HG03135 (cell line): Measurements from ENCODE around the gene VDAC1.
"Not testable (repeated sequence)": the region's sequence is repeated elsewhere in the genome, so short reads cannot be mapped to it uniquely, and the experiment has no call there.

Experiments used
- ATAC-seq: cut with Tn5 transposase; IDR thresholded peaks from one replicate; pipeline ENCODE4 v1.9.1; 2021; ENCODE audit warnings: mild to moderate bottlenecking, moderate library complexity; ENCODE audit not compliant: unreplicated experiment

The VDAC1 gene

DNA sequence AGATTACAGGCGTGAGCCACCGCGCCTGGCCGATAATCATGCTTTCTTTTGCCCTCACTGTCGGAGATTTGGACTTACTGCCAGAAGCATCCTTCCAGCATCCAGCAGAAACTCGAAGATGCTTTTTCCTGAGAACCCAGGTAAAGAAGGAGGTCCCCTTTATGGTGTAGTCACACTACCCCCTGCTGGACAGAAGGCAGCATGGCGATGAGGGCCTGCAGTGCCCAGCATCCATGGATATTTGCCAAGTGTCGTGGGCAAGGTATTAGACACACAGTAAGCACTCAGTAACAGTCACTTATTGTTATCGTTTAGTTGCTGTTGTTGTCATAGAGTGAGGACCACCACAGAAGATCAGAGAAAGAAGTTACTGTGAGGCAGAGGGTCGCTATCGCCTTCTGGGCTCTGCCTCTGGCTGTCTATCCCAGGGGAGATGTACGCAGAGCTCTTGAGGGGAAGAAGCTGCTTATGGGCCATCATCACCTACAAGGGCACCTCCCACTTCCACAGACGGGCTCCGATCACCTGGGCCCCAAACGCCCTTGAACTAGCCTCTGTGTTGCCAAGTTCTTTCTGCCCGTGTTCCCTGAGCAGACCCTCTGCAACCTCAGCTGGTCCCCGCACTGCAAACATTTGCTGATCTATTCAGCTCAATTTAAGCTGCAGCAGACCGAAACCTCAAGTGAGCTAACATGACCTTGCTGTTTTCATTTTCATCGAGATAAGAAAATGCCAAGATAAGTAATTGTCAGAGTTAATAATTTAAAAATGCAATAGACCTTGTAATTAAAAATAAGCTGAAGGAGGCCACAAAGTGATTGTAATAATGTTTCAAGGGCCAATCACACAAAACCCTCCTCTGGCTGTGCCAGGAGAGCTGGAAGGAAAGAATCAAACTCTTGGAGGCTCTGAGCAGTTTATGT is 60.3 kb downstream of the VDAC1 start:
- no peak for ATAC-seq

DNA sequence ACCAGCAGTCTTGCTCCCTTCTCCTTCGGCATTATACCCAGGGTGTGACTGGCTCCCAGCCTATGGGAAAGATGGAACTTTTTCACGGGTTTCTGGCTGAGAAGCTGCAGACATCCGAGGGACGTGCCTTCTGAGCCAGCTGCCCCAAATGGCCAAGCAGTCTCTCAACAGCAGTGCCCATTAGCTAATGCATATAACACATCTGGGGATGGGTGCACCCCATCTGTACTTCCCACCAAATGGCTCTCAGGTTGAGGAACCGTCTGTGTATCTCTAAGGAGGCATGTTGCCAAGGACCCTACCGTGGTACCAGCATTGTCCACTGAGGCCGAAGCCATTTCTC is 61.3 kb downstream of the VDAC1 start:
- no peak for ATAC-seq

DNA sequence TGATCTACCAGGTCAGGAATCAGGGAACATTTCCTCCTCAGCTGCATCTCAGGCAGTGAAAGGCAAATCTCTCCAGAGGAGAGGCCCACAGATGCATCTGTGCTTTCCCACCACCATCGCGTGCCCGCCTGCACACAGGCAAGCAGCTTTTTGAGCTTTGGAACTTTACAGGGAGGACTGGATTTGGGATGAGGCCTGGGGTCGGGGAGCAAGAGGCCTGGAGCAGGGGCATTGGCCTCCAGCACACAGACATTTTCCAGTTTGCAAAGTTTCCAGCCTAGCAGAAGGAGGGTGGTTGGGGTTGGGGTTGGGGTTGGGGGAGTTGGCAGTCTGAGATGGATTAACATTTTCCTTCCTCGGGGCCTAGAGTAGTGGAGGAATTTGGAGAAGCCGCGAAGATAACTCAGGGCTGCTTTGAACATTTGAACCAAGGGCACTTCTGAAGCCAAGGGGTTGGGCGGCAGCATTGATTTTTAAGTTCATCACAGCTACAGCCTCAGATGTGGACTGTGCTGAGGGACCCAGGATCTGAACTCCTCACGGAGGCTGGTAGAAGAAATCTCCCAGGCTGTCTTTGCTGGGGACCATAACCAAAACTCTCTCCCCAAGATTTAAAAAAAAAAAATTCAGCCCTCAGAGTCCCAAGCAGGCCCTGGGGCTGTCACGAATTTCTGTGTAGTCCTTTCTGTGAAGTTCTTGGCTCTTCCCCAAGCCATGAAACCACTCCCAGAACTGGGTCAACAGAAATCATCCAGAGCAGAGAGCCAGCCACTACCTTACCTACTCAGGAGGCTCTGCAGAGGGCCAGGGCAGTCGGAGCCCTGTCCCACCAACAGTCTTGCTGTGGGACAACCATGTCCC is 61.9 kb downstream of the VDAC1 start:
- ATAC-seq, result no peak

DNA sequence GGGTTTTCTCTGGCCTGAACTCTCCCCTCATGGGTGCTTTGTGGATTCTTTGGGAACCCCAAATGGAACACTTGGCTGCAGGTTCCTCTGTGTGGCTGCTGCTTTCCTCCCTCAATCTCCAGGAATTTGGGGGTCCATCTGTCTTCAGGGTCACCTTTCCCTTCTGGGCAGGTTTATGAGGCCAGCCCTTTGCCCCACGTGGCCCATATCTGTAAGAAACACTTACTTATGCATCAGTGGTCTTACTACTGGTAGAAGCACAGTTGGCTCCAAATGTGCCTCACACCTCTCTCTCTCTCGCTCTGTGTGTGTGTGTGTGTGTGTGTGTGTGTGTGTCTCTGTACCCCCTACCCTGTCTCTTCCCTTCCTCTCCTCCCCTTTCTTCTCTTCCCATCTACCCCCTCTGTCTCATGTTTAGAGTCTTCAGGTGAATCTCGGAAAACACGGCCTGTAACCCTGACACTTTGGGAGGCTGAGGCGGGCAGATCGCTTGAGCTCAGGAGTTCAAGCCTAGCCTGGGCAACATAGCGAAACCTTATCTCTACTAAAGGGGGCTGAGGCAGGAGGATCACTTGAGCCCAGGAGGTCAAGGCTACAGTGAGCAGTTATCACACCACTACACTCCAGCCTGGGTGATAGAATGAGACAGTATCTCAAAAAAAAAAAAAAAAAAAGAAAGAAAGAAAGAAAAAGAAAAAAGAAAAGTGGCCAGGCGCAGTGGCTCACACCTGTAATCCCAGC is 63.1 kb downstream of the VDAC1 start:
- no peak for ATAC-seq

DNA sequence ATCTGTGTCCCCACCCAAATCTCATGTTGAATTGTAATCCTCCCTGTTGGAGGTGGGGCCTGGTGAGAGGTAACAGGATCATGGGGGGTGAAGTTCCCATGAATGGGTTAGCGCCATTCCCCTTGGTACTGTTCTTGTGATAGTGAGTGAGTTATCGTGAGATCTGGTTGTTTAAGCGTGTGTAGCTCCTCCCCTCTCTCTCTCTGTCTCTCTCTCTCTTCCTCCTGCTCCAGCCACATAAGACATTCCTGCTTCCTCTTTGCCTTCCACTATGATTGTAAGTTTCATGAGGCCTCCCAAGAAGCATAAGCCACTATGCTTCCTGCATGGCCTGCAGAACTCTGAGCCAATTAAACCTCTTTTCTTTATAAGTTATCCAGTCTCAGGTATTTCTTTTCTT is 65.1 kb downstream of the VDAC1 start:
- no peak for ATAC-seq

DNA sequence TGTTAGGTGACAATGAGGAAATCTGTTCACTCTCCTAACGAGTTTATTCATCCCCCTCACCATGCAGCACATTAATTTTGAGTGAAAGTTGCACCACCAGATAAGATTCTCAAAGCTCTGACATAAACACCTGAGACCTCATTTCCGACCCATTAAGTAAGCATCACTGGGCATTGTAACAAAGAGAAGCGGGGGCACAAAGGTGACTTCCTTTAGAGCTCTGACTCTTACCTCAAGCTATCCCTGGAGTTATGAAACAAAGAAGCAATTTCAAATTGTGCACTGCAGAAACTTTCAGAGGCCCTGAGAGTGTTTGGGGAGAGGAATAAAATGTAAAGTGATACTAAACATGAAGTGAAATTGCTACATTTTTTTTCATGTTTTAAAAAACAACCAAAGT is 65.8 kb downstream of the VDAC1 start:
- no peak for ATAC-seq

DNA sequence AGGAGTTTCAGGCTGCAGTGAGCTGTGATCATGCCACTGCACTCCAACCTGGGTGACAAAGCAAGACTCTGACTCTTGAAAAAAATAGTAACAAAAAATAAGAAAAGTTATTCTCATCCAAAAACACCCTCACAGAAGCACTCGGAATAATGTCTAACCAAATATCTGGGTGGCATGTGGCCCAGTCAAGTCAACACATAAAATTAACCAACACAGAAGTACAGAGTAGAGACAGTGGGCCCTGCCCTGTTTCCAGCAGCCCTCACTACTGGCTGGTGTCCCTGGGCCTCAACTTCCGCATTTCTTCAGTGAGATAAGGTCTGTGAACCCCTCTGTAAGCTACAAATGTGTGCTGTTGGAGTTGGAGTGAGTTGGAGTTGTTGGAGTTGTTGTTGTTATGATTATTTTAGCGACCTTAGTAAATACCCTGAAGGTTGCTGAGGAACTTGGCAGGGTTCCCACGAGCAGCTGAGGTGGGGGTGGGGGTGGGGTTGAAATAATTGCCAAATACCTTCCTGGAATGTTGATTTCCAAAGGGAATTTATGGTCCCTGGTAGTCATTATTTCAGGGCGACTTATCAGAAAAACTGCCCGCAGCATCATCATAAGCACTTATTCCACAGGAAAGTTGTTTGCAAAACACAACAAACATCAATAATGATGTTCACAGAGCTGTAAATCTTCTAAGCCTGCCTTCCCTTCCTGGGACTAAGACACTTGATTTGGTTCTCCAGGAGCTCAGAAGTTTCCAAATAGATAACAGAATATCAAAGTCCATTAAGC is 66.5 kb downstream of the VDAC1 start:
- ATAC-seq, result no peak

DNA sequence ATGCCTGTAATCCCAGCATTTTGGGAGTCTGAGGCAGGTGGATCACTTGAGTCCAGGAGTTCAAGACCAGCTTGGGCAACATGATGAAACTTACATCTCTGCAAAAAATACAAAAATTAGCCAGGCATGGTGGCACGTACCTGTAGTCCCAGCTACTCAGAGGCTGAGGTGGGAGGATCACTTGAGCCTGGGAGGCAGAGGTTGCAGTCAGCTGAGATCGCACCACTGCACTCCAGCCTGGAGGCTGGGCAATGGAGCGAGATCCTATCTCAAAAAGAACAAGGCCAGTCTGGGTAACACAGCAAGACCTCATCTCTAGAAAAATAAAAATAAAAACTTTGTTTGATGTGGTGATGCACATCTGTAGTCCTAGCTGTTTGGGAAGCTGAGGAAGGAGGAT is 67.1 kb downstream of the VDAC1 start:
- not testable (repeated sequence) for ATAC-seq

DNA sequence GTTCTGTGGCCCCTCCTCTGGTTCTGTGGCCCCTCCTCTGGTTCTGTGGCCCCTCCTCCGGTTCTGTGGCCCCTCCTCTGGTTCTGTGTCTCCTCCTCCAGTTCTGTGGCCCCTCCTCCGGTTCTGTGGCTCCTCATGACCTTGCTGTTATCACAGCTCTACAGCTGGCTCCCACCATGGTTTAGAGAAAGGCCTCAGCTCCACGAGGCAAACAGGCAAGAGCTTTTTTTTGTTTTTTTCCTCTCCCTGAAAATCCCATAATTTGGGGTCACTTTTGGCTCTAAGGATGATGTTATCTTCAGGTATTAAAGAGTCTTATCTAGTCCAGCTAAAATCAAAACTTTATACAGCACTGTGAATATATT is 68.1 kb downstream of the VDAC1 start:
- no peak for ATAC-seq

DNA sequence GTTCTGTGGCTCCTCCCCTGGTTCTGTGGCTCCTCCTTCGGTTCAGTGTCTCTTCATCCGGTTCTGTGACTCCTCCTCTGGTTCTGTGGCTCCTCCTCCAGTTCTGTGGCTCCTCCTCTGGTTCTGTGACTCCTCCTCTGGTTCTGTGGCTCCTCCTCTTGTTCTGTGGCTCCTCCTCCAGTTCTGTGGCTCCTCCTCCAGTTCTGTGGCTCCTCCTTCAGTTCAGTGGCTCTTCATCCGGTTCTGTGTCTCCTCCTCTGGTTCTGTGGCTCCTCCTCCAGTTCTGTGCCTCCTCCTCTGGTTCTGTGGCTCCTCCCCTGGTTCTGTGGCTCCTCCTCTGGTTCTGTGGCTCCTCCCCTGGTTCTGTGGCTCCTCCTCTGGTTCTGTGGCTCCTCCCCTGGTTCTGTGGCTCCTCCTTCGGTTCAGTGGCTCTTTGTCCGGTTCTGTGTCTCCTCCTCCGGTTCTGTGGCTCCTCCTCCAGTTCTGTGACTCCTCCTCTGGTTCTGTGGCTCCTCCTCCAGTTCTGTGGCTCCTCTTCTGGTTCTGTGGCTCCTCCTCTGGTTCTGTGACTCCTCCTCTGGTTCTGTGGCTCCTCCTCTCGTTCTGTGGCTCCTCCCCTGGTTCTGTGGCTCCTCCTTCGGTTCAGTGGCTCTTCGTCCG is 68.7 kb downstream of the VDAC1 start:
- ATAC-seq, result not testable (repeated sequence)

DNA sequence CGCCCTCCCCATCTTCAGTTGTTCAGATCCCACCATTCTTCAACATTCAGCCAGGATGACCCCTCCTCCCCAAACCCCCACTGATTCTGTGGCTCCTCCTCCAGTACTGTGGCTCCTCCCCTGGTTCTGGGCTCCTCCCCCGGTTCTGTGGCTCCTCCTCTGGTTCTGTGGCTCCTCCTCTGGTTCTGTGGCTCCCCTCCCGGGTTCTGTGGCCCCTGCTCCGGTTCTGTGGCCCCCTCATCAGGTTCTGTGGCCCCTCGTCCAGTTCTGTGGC is 69.2 kb downstream of the VDAC1 start:
- no peak for ATAC-seq

DNA sequence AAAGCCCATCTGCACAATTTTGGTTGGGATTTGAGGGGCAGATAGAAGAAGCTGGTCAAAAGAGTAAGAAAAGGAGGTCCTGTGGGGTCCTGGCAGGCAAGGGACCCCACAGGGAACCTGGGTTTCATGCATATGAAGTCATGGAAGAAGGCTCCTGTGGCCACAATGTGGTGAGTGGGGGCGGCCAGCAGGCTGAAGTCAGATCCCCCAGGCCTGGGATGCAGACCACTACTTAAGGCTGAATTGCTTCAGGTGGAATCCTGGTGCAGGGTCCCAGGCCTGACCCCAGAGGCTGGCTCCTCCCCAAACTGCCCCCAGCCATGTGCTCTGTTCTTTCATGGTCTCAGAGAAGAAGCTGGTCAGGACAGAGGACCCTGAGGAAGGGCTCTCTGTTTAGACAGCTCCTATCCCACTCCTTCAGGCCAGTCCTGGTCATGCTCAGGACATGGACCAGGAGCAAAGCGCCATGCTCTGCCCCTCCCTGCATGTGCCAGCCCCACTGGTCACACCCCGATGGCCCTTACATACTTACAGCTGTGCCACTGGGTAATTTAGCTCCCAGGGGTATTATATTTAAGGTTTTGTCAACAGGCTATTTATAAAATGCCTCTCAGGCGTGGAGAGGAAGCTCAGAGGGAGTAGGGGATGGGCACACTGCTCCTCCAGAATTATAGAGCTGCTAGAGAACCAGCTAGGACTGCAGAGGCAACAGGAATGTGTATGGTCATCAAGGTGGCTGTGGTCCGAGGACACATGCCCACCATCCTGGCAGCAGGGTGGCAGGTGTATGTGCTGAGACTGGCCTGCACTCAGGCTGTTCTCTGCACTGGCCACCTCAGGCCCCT is 69.7 kb downstream of the VDAC1 start:
- no peak for ATAC-seq

DNA sequence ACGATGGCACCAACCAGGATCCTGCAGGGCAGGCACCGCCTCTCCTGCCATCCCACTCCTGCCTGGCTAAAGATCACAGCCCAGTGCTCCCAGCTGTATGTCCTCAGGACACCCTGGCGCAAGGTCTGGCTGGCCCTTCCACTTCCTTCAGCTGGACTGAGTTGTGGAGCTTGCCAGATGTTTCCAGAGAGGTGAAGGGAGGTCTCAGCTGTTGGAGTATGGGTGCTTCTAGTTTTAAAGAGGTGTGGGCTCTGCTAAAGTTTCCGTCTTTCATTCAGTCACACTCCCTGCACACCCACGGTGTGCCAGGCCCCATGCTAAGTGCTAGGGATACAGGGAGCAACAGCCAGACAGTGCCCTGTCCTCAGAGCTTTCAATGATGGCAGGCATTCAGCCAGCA is 70.5 kb downstream of the VDAC1 start:
- ATAC-seq, result no peak

DNA sequence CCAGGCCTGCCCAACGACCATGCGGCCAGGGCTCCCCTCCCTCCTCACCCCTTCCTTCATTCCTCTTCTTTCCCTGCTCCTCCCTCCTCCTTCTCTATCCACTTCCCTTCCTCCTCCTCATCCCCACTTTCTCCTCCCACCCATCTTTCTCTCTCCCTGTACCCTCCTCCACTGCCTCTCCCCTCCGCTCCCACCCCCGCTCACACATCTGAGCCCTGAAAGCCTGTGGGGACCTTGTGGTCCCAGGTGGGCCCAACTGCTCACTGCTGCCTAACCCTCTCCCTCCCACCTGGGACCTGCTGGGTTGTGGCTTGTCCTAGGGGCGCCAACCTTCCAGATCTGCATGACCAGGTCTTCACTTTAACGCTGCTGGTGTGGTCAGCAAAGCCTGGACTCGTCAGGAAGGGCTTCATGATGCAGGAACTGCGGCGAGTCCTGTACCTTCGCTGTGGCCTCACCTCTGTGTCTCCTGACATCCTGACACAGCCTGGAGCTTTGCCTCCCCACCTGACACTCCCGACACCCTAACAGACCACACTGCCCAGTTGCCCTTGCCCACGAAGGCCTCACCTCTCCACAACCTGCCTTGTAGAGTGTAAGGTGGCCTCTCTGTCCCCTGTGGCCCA is 71.0 kb downstream of the VDAC1 start:
- no peak for ATAC-seq

DNA sequence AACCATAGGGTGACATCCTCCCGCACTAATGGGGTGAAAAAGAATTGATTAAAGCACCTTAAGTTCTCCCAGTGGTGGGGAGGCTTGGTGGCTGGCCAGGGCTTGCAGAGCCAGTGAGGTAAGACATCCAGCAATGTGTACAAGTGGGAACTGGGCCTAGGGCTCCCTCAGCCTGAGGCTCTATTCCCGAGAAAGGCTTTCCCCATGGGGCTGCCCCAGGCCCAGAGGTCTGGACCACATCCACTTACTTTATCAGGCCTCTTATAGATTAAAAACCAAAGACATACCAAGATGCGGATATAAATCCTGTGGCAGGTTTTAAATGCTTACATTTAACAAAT is 71.6 kb downstream of the VDAC1 start:
- ATAC-seq, result no peak

DNA sequence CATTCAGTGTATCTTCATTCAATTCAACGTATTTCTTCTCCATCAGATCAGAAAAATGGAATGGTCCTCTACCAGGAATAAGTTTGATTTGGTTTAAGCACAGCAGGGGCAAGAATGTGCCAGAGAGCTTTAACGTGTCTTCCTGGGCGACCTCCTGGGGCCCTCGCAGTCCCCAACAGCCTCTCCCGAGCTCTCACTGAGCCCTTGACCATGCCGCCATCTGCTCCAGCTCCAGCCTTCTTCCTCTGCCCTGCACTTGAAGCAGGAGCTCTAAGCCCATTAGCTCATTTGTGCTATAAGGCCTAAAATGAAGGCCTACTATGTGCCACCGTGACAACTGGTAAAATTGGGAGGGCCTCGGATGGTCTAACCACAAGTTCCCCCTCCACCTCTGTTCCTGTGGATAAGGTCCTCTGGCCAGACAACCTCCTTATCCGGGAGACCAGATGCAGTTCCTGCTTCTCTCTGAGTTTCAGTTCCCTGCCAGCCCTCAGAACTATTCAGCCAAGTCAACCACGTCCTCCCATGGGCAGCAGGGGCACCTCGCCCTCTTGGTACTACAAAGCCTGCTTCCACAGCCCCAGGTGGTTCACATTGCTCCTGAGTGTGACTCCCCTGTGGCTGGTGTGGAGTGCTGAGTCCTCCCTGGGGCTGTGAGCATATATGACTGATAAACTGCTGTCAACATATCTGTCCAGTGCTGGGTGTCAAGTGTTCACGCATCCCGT is 72.2 kb downstream of the VDAC1 start:
- no peak for ATAC-seq

DNA sequence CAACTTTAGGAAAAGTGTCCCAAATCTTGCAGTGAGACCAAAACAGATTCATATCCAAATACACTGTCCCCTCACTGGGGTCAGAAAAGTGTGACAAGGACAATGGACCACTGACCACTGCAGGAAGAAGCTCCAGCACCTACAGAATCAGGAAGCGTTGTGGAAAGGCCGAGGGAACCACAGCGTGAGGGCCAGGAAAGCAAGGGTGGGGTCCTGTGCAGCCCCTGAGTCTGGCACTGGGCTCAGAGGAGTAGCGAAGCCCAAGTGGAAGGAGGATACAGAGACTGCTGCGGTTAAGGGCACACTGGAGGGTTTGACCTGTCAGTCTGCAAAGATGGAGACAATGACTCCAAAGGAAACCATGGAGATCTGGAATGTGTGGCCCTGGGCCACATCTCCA is 73.2 kb downstream of the VDAC1 start:
- ATAC-seq, result no peak

DNA sequence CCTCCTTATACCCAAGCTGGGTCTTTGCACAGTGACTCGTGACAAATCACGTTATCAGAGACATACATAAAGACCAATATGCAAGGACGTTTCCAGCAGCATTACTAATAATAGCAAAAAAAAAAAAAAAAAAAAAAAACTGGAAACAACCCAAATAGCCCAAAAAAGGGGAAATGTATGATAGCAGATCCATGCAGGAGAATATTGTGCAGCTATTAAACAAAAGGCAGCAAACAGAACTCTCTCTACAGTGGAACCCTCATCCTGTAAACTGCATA is 74.0 kb downstream of the VDAC1 start:
- ATAC-seq, result no peak
